Transverse colon (tissue), 4 donors: Measurements from ENCODE around the gene CELA2B. TPM values are rescaled to one million over a fixed set of nuclear protein-coding genes. Genes with fewer than 3 reads are reported as not detected.

ENCODE experiments used
- DNase-seq: peaks from one replicate; pipeline ENCODE4 v3.0.0-alpha.2; 2019
- H3K27ac ChIP-seq, 4 donors: fragments of 200-600 bp; sonication (generic); 2 replicates each; pipeline ENCODE4 v1.5.1; 2016 to 2018; ENCODE audit warnings: inconsistent platforms in 4 of 4
- H3K27me3 ChIP-seq: fragments of 200-600 bp; sonication (generic); 2 replicates; pipeline ENCODE4 v1.5.1; 2017; ENCODE audit warnings: inconsistent platforms
- H3K36me3 ChIP-seq, 4 donors: fragments of 200-600 bp; sonication (generic); 2 replicates each; pipeline ENCODE4 v1.5.1; 2017 to 2019; ENCODE audit warnings: inconsistent platforms in 4 of 4
- H3K4me1 ChIP-seq, 4 donors: fragments of 200-600 bp; sonication (generic); 2 replicates each; pipeline ENCODE4 v1.5.1; 2017 to 2020; ENCODE audit warnings: inconsistent platforms in 4 of 4
- H3K4me3 ChIP-seq, 4 donors: fragments of 200-600 bp; sonication (generic); 1 replicate in 1 of 4; 2 replicates in 3 of 4; pipeline versions ENCODE4 v1.5.1 to v1.6.1; 2017 to 2019; ENCODE audit warnings: inconsistent platforms in 4 of 4
- H3K9me3 ChIP-seq, 2 donors: fragments of 200-600 bp; sonication (generic); 2 replicates each; pipeline ENCODE4 v1.5.1; 2017 to 2019; ENCODE audit warnings: inconsistent platforms in 2 of 2
- EP300 ChIP-seq: sonication (generic); formaldehyde crosslinking; IDR thresholded peaks from one replicate; pipeline ENCODE4 v1.6.1; 2017; ENCODE audit warnings: antibody characterized with exemption, low read depth
- POLR2A ChIP-seq: fragments of 450-650 bp; IDR thresholded peaks from one replicate; pipeline ENCODE4 v1.6.1; 2016; ENCODE audit warnings: antibody characterized with exemption, mild to moderate bottlenecking, moderate library complexity
- POLR2AphosphoS5 ChIP-seq, 3 donors: sonication (generic); formaldehyde crosslinking; IDR thresholded peaks; one replicate each; pipeline ENCODE4 v1.6.1; 2016; ENCODE audit warnings: antibody characterized with exemption in 3 of 3
- WGBS, 2 donors: methylation state at CpG; one replicate each; pipeline ENCODE4 v1.1.5; 2018; ENCODE audit warnings: low coverage in 1 of 2; 5-methylcytosine and 5-hydroxymethylcytosine counted together
- in situ Hi-C, 4 donors: fragments of 200-750 bp; cut with MboI; loops; one replicate each; pipeline versions ENCODE4 v1.15.0 to v1.15.1; 2017; ENCODE audit warnings: low sequenced_read_pairs in 3 of 4, low pct_ligation_motif_present in 1 of 4, low pct_unique_long_range_greater_than_20kb in 1 of 4
- intact Hi-C: fragments of 100-400 bp; cut with DNase I; formaldehyde crosslinking; loops from one replicate; pipeline ENCODE4 v1.15.1; 2023; ENCODE audit warnings: low total_unique reads
- total RNA-seq, 4 donors: library from RNA; depleted of rRNA; stranded (reverse); fragments of >200 nt; gene quantifications; one replicate each; pipeline ENCODE4 v1.1.0, GENCODE V29; 2016
- TF ChIP-seq, protein P1 (sequence below), 5 experiments: fragments of 200-600 bp in 3 of 5; fragments of 450-650 bp in 2 of 5; sonication (generic) in 3 of 5; IDR thresholded peaks; 1 replicate in 2 of 5; 2 replicates in 3 of 5; pipeline ENCODE4 v1.5.1; 2016 to 2017; ENCODE audit warnings: antibody characterized with exemption in 5 of 5, inconsistent platforms in 3 of 5, mild to moderate bottlenecking in 2 of 5, moderate library complexity in 1 of 5

CELA2B gene
- total RNA-seq, 4 donors from 2014 or later, result not detected

DNA sequence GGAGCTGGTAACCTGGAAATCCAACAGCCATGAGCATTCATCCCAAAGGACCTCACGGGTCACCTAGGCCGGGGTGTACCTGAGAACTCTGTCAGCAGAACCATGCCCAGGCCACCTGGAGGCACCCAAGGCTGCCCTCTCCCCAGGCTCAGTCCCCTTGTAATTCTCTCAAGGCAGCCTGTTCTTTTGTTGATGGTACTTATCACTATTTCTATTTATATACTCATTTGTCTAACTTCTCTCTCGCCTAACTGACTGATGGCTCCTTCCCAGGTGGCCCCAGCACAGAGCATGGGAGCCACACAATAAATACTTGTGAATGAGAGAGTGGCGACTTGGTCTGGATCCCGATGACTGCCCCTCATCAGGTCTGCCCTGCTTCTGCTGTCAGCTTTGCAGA is 31.4 kb downstream of the CELA2B start:
- Histone ChIP-seq H3K27me3 (no peaks in the 10 kb centered on the region), H3K36me3 (peaks cover 0 to 3% (median 0%) of the 10 kb centered on the region in 4 donors), H3K4me3 (no peak overlapping the region), H3K4me1 (no peaks in the 10 kb centered on the region), H3K9me3 (no peaks in the 10 kb centered on the region), H3K27ac (no peak overlapping the region)
- in situ Hi-C loops, result no loop called here
- intact Hi-C loops, result no loop called here
- TF ChIP-seq POLR2AphosphoS5 (IDR thresholded peaks at IDR 0.05), result no peak
- no peak for TF ChIP-seq EP300
- no peak for TF ChIP-seq POLR2A
- TF ChIP-seq, protein P1, sequence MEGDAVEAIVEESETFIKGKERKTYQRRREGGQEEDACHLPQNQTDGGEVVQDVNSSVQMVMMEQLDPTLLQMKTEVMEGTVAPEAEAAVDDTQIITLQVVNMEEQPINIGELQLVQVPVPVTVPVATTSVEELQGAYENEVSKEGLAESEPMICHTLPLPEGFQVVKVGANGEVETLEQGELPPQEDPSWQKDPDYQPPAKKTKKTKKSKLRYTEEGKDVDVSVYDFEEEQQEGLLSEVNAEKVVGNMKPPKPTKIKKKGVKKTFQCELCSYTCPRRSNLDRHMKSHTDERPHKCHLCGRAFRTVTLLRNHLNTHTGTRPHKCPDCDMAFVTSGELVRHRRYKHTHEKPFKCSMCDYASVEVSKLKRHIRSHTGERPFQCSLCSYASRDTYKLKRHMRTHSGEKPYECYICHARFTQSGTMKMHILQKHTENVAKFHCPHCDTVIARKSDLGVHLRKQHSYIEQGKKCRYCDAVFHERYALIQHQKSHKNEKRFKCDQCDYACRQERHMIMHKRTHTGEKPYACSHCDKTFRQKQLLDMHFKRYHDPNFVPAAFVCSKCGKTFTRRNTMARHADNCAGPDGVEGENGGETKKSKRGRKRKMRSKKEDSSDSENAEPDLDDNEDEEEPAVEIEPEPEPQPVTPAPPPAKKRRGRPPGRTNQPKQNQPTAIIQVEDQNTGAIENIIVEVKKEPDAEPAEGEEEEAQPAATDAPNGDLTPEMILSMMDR (IDR thresholded peaks at IDR 0.05), result no peak
- WGBS, 2 donors, result 92 to 100% methylated on average over 1 to 5 of the region's 5 CpGs
- DNase-seq, result no peak

DNA sequence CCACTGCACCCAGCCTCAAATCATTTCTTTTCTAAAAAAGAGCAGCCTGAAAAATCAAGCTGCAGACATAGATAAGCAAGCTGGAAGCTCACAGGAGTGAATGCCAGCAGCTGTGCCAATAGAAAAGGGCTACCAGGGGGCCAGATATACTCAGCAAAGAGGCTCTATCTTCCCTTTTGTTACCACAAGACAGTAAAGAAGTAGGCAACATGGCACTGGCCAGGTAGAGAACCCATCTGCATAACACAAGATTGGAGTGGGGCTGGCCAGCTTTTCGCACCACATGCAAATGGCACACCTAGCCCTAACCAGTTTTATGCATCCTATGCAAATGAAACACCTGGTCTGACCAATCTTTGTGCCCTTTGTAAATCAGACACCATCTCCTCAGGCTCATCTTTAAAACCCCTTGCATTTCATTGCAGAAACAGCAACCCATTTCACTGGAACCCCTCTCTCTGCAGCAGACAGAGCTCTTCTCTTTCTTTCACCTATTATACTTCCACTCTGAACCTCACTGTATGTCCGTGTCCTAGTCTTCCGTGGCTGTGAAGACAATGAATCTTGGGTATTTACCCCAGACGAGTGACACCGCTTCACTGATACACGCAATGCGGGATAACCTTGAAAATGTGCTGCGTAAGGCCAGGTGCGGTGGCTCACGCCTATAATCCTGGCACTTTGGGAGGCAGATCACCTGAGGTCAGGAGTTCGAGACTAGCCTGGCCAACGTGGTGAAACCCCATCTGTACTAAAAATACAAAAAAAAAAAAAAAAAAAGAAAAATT is 33.0 kb downstream of the CELA2B start:
- TF ChIP-seq, protein P1 (IDR thresholded peaks at IDR 0.05), result no peak
- TF ChIP-seq EP300 (no peak), POLR2AphosphoS5 (IDR thresholded peaks at IDR 0.05) (no peak), POLR2A (no peak)
- Histone ChIP-seq H3K27ac (no peak overlapping the region), H3K4me1 (no peaks in the 10 kb centered on the region), H3K27me3 (no peaks in the 10 kb centered on the region), H3K36me3 (peaks cover 0 to 3% (median 0%) of the 10 kb centered on the region in 4 donors), H3K9me3 (no peaks in the 10 kb centered on the region), H3K4me3 (no peak overlapping the region)
- intact Hi-C loops (no loop called here), in situ Hi-C loops (no loop called here)
- no peak for DNase-seq
- 92 to 100% methylated on average over 2 to 12 of the region's 12 CpGs for WGBS, 2 donors

DNA sequence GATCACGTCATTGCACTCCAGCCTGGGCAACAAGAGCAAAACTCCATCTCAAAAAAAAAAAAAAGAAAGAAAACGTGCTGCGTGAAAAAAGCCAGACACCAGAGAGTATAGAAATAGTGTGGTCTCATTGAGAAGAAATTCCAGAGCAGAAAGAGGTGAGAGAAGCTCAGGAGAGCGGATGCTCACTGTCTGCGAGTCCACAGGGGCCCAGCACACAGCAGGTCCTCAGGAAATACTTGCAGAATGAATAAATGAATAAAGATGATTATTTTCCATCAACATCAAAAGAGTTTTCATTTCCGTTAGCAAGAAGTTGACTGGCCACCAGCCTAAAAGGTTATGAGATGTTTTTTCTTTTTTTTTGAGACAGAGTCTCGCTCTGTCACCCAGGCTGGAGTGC is 33.7 kb downstream of the CELA2B start:
- intact Hi-C loops, result no loop called here
- in situ Hi-C loops, result no loop called here
- Histone ChIP-seq H3K36me3 (peaks cover 0 to 3% (median 0%) of the 10 kb centered on the region in 4 donors), H3K27ac (no peak overlapping the region), H3K27me3 (no peaks in the 10 kb centered on the region), H3K4me1 (no peaks in the 10 kb centered on the region), H3K9me3 (no peaks in the 10 kb centered on the region), H3K4me3 (no peak overlapping the region)
- TF ChIP-seq EP300 (no peak), POLR2A (no peak), POLR2AphosphoS5 (IDR thresholded peaks at IDR 0.05) (no peak)
- TF ChIP-seq, protein P1 (IDR thresholded peaks at IDR 0.05), result no peak
- no peak for DNase-seq
- WGBS, 2 donors, result 83 to 88% methylated on average over 7 of the region's 7 CpGs

GRCh38 chr1:15510611-15511405 is 34.9 kb downstream of the CELA2B start:
- Histone ChIP-seq H3K9me3 (no peaks in the 10 kb centered on the region), H3K4me3 (no peak overlapping the region), H3K27me3 (no peaks in the 10 kb centered on the region), H3K4me1 (peaks cover 0 to 10% (median 0%) of the 10 kb centered on the region in 4 donors), H3K36me3 (peaks cover 0 to 1% (median 0%) of the 10 kb centered on the region in 4 donors), H3K27ac (no peak overlapping the region)
- DNase-seq, result no peak
- intact Hi-C loops (no loop called here), in situ Hi-C loops (no loop called here)
- WGBS, 2 donors, result 95% methylated on average over 8 of the region's 8 CpGs; no CpG with 5 or more reads in 1 of the 2 donors
- TF ChIP-seq POLR2AphosphoS5 (IDR thresholded peaks at IDR 0.05) (no peak), POLR2A (no peak), EP300 (no peak)
- TF ChIP-seq, protein P1 (IDR thresholded peaks at IDR 0.05), result no peak
